ENCODE data around the gene USP17L13. TPM values are rescaled to one million over a fixed set of nuclear protein-coding genes. Genes with fewer than 3 reads are reported as not detected.
"Not testable (repeated sequence)": the region's sequence is repeated elsewhere in the genome, so short reads cannot be mapped to it uniquely, and the experiment has no call there.

Gene USP17L13
- total and polyA plus RNA-seq, 5 donors, result not detected

GRCh38 chr4:9253078-9253477 is 28.4 kb downstream of the USP17L13 start, which contains the start of gene USP17L19:
TSS of gene USP17L19 (plus strand) at chr4:9253378. CDS start at chr4:9253378, 0 bp downstream.
- intact Hi-C loops (cut with DNase I); DNase-seq: not testable (repeated sequence)

DNA sequence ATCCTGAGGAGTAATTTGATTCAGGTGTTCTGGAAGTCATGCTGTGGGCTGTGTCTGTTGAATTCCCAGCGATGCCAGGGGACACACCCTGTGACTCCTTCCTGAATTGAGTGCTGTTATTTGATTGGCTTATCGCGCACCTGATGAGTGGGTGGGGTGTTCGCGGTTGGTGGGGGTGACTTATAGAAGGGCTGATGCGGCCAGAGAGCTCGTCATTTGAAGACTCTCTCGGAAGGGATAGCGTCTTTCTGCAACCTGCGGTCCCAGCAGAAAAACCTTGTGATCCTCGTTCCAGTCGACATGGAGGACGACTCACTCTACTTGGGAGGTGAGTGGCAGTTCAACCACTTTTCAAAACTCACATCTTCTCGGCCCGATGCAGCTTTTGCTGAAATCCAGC is 33.1 kb downstream of the USP17L13 start, which contains the start of gene USP17L20:
Gene USP17L20 (plus strand): TSS at position 301 of the 400 bp plus-strand sequence. CDS start 0 bp downstream, at position 301.
- H3K27ac ChIP-seq (ENCODE audit: low read length); intact Hi-C loops (cut with DNase I); DNase-seq; H3K4me1 ChIP-seq (ENCODE audit: control insufficient read depth, insufficient read depth, low read length); H3K9me3 ChIP-seq (ENCODE audit: control insufficient read depth, low read length); ATAC-seq; H3K27me3 ChIP-seq (ENCODE audit: control insufficient read depth, insufficient read depth); H3K4me3 ChIP-seq (ENCODE audit: low read length): not testable (repeated sequence)
- WGBS, result no CpG with 5 or more reads among the region's 15 CpGs

More at GRCh38 chr4:9253078-9253477, 28.4 kb downstream of the USP17L13 start, which contains the start of gene USP17L19:
- not testable (repeated sequence) for H3K9me3 ChIP-seq (ENCODE audit: control insufficient read depth, low read length); ATAC-seq; H3K4me3 ChIP-seq (ENCODE audit: low read length); H3K27ac ChIP-seq (ENCODE audit: low read length); H3K27me3 ChIP-seq (ENCODE audit: control insufficient read depth, insufficient read depth); H3K4me1 ChIP-seq (ENCODE audit: control insufficient read depth, insufficient read depth, low read length)
- WGBS, result no CpG with 5 or more reads among the region's 13 CpGs

- H3K9me3 ChIP-seq (ENCODE audit: control insufficient read depth, low read length); ATAC-seq; H3K27me3 ChIP-seq (ENCODE audit: control insufficient read depth, insufficient read depth); H3K4me3 ChIP-seq (ENCODE audit: low read length); H3K4me1 ChIP-seq (ENCODE audit: control insufficient read depth, insufficient read depth, low read length); intact Hi-C loops (cut with DNase I); H3K27ac ChIP-seq (ENCODE audit: low read length); DNase-seq: not testable (repeated sequence)
- no CpG with 5 or more reads among the region's 13 CpGs for WGBS
Observed at GRCh38 chr4:9262572-9262971, 37.9 kb downstream of the USP17L13 start, which contains the start of gene USP17L21. TSS of gene USP17L21 (plus strand) at chr4:9262872. CDS start at chr4:9262872, 0 bp downstream.

- DNase-seq; ATAC-seq; H3K27me3 ChIP-seq (ENCODE audit: control insufficient read depth, insufficient read depth); intact Hi-C loops (cut with DNase I); H3K4me1 ChIP-seq (ENCODE audit: control insufficient read depth, insufficient read depth, low read length); H3K9me3 ChIP-seq (ENCODE audit: control insufficient read depth, low read length); H3K4me3 ChIP-seq (ENCODE audit: low read length); H3K27ac ChIP-seq (ENCODE audit: low read length): not testable (repeated sequence)
- WGBS, result no CpG with 5 or more reads among the region's 15 CpGs
Observed at GRCh38 chr4:9267319-9267718, 42.6 kb downstream of the USP17L13 start, which contains the start of gene USP17L22. TSS of gene USP17L22 (plus strand) at chr4:9267619. CDS start at chr4:9267619, 0 bp downstream.

DNA sequence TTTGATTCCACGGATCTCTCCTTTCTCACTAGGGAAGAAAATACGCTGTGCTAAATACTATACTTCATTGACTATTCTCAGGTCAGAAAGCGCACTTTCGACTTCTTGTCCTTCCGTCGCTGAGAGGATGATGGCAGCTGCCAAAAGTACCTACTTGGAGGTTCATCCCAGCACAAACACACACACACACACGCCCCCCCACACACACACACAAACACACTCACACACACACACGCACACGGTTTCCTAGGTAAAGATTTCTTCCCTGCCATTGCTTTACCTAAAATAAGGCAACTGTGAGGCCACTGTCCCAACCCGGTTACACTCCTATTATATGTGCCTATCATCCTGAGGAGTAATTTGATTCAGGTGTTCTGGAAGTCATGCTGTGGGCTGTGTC is 47.0 kb downstream of the USP17L13 start:
- H3K27me3 ChIP-seq (ENCODE audit: control insufficient read depth, insufficient read depth); intact Hi-C loops (cut with DNase I); H3K27ac ChIP-seq (ENCODE audit: low read length); ATAC-seq; H3K4me3 ChIP-seq (ENCODE audit: low read length); H3K4me1 ChIP-seq (ENCODE audit: control insufficient read depth, insufficient read depth, low read length); H3K9me3 ChIP-seq (ENCODE audit: control insufficient read depth, low read length): not testable (repeated sequence)
- DNase-seq, result peak in 2 of 3 donors; percentile 17 to 60
- WGBS, result 83% methylated on average over 5 of the region's 10 CpGs

Other genes with a start within 250 kb of the USP17L13 start
- not detected for gene FAM90A26, start 54.5 kb upstream of the USP17L13 start, total RNA-seq
- not detected for gene FAM90A26, start 54.5 kb upstream of the USP17L13 start, polyA plus RNA-seq
- gene USP17L10, start 14.2 kb upstream of the USP17L13 start, total RNA-seq, result not detected
- not detected for gene USP17L10, start 14.2 kb upstream of the USP17L13 start, polyA plus RNA-seq
- gene USP17L11, start 9.5 kb upstream of the USP17L13 start, total RNA-seq, result not detected
- not detected for gene USP17L11, start 9.5 kb upstream of the USP17L13 start, polyA plus RNA-seq
- not detected for gene USP17L12, start 4.7 kb upstream of the USP17L13 start, total RNA-seq
- not detected for gene USP17L12, start 4.7 kb upstream of the USP17L13 start, polyA plus RNA-seq
- not detected for gene USP17L15, start 9.5 kb downstream of the USP17L13 start, total RNA-seq
- not detected for gene USP17L15, start 9.5 kb downstream of the USP17L13 start, polyA plus RNA-seq
- not detected for gene USP17L17, start 19.0 kb downstream of the USP17L13 start, total RNA-seq
- gene USP17L17, start 19.0 kb downstream of the USP17L13 start, polyA plus RNA-seq, result not detected
- not detected for gene USP17L18, start 23.7 kb downstream of the USP17L13 start, total RNA-seq
- gene USP17L18, start 23.7 kb downstream of the USP17L13 start, polyA plus RNA-seq, result not detected
- not detected for gene USP17L19, start 28.5 kb downstream of the USP17L13 start, total RNA-seq
- gene USP17L19, start 28.5 kb downstream of the USP17L13 start, polyA plus RNA-seq, result not detected
- gene USP17L20, start 33.2 kb downstream of the USP17L13 start, total RNA-seq, result not detected
- not detected for gene USP17L20, start 33.2 kb downstream of the USP17L13 start, polyA plus RNA-seq
- gene USP17L21, start 38.0 kb downstream of the USP17L13 start, total RNA-seq, result not detected
- not detected for gene USP17L21, start 38.0 kb downstream of the USP17L13 start, polyA plus RNA-seq
- not detected for gene USP17L22, start 42.7 kb downstream of the USP17L13 start, total RNA-seq
- gene USP17L22, start 42.7 kb downstream of the USP17L13 start, polyA plus RNA-seq, result not detected
- not detected for gene USP17L24, start 100.3 kb downstream of the USP17L13 start, total RNA-seq
- gene USP17L24, start 100.3 kb downstream of the USP17L13 start, polyA plus RNA-seq, result not detected
- gene USP17L25, start 105.0 kb downstream of the USP17L13 start, total RNA-seq, result not detected
- not detected for gene USP17L25, start 105.0 kb downstream of the USP17L13 start, polyA plus RNA-seq
- gene USP17L26, start 109.8 kb downstream of the USP17L13 start, total RNA-seq, result not detected
- gene USP17L26, start 109.8 kb downstream of the USP17L13 start, polyA plus RNA-seq, result not detected
- gene USP17L5, start 114.5 kb downstream of the USP17L13 start, total RNA-seq, result not detected
- not detected for gene USP17L5, start 114.5 kb downstream of the USP17L13 start, polyA plus RNA-seq
- not detected for gene USP17L27, start 119.3 kb downstream of the USP17L13 start, total RNA-seq
- gene USP17L27, start 119.3 kb downstream of the USP17L13 start, polyA plus RNA-seq, result not detected
- not detected for gene USP17L28, start 124.0 kb downstream of the USP17L13 start, total RNA-seq
- gene USP17L28, start 124.0 kb downstream of the USP17L13 start, polyA plus RNA-seq, result not detected
- not detected for gene USP17L29, start 128.7 kb downstream of the USP17L13 start, total RNA-seq
- not detected for gene USP17L29, start 128.7 kb downstream of the USP17L13 start, polyA plus RNA-seq
- not detected for gene USP17L30, start 138.2 kb downstream of the USP17L13 start, total RNA-seq
- not detected for gene USP17L30, start 138.2 kb downstream of the USP17L13 start, polyA plus RNA-seq
- gene DEFB131A, start 219.5 kb downstream of the USP17L13 start, total RNA-seq, result not detected
- not detected for gene DEFB131A, start 219.5 kb downstream of the USP17L13 start, polyA plus RNA-seq